COLO668 (cell line): Measurements from ENCODE around the gene ERMAP.
"Not testable (repeated sequence)": the region's sequence is repeated elsewhere in the genome, so short reads cannot be mapped to it uniquely, and the experiment has no call there.

Experiments used
- DNase-seq: peaks from one replicate; lab custom pipeline; 2025; ENCODE audit not compliant: unreplicated experiment; lab: John Stamatoyannopoulos, UW

ERMAP gene

GRCh38 chr1:42844592-42845140 is 27.7 kb downstream of the ERMAP start:
- no peak for DNase-seq

DNA sequence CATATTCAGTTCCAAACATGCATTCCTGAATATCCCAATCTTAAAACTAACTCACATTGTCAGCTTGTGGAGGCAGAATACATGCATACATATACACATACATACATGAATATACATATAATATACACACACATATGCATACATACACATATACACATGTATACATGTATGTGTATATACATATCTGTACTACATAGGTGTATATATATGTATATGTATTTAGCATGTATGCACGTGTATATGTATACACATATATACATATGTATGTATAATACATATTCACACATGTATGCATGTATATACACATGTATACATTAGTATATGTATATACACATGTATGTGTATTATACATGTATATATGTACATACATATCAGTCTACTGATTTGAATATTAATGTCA is 28.3 kb downstream of the ERMAP start:
- no peak for DNase-seq

DNA sequence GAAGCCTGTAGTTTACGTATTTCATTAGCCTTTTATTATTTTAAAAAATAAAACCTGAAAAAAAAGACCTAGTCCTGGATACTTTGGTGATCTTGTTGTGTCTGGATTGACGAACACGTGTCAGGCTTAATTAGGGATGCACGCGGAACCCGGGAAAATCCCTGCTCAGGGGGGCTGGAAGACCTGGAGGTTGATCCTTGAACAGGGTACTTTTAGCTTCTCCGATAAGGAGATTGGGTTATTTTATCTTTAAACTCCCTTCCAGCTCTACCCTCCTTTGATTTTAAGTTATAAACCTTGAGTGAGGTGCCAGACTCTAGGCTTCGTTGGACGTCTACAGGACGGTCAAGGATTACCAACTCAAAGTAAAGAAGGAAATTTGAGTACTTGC is 28.9 kb downstream of the ERMAP start:
- no peak for DNase-seq

GRCh38 chr1:42846257-42847110 is 29.6 kb downstream of the ERMAP start, which contains the start of gene ZNF691:
ZNF691 (plus strand) TSS chr1:42846613; CDS start chr1:42849659, 3,046 bp downstream.
- peak; percentile 98 for DNase-seq

GRCh38 chr1:42847111-42847595 is 30.2 kb downstream of the ERMAP start:
- DNase-seq: no peak

GRCh38 chr1:42847721-42848460 is 31.0 kb downstream of the ERMAP start:
- no peak for DNase-seq

- DNase-seq: no peak
Observed at GRCh38 chr1:42848823-42849537, 32.1 kb downstream of the ERMAP start.

- DNase-seq: no peak
Observed at GRCh38 chr1:42849944-42850343, 33.0 kb downstream of the ERMAP start.

DNA sequence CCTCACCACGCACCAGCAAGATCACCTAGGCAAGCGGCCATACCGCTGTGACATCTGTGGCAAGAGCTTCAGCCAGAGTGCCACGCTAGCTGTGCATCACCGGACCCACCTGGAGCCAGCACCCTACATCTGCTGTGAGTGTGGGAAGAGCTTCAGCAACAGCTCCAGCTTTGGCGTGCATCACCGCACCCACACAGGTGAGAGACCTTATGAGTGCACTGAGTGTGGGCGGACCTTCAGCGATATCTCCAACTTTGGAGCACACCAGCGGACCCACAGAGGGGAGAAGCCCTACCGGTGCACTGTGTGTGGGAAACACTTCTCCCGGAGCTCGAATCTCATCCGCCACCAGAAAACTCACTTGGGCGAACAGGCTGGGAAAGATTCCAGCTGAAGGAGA is 34.5 kb downstream of the ERMAP start:
- DNase-seq: no peak

- no peak for DNase-seq
Observed at GRCh38 chr1:42851960-42852607, 35.2 kb downstream of the ERMAP start.

- no peak for DNase-seq
Observed at GRCh38 chr1:42852608-42852980, 35.7 kb downstream of the ERMAP start.

- no peak for DNase-seq
Observed at GRCh38 chr1:42853116-42853884, 36.4 kb downstream of the ERMAP start.

- DNase-seq: not testable (repeated sequence)
Observed at GRCh38 chr1:42856554-42856953, 39.6 kb downstream of the ERMAP start.

DNA sequence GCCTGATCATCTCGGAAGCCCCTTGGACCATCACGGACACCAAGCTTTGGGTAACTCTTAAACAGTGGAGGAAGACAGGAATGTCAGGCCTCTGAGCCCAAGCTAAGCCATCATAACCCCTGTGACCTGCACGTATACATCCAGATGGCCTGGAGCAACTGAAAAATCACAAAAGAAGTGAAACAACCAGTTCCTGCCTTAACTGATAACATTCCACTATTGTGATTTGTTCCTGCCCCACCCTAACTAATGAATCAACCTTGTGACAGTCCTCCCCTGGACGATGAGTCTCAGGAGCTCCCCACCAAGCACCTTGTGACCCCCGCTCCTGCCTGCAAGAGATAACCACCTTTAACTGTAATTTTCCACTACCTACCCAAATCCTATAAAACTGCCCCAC is 42.4 kb downstream of the ERMAP start:
- not testable (repeated sequence) for DNase-seq

- no peak for DNase-seq
Observed at GRCh38 chr1:42860339-42861013, 43.6 kb downstream of the ERMAP start.

DNA sequence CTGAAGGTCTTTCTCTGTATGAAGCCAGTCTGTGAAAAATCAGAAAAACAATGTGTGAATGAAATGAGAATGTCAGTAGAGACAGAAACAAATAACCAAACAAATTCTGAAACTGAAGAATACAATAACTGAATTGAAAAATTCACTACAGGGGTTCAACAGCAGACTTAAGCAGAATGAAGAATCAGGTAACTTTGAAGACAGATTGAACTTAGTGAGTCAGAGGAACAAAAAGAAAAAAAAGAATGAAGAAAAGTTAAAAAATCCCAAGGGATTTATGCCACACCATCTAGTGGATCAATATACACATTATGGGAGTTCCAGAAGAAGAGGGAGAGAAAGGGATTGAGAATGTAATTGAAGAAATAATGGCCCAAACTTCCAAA is 44.1 kb downstream of the ERMAP start:
- DNase-seq: no peak

- no peak for DNase-seq
Observed at GRCh38 chr1:42866549-42866948, 49.6 kb downstream of the ERMAP start.

GRCh38 chr1:42868466-42868865 is 51.5 kb downstream of the ERMAP start:
- DNase-seq: not testable (repeated sequence)

- not testable (repeated sequence) for DNase-seq
Observed at GRCh38 chr1:42869254-42869653, 52.3 kb downstream of the ERMAP start.
